GM23338 (cell line): ENCODE measurements around the gene KCNJ6.

Experiments
- CREB1 ChIP-seq: fragments of 250-450 bp; sonication (Bioruptor Pico); IDR thresholded peaks from 2 replicates; pipeline ENCODE4 v1.5.0; 2020; ENCODE audit warnings: low read depth, mild to moderate bottlenecking, moderate library complexity
- CTCF ChIP-seq, 2 experiments: fragments of 200-600 bp in 1 of 2; sonication (generic) in 1 of 2; conservative IDR thresholded peaks; 2 replicates each; pipeline versions ENCODE4 v1.5.1 to v1.6.1; 2016 to 2017; ENCODE audit warnings: antibody characterized with exemption in 2 of 2, low read depth in 2 of 2, mild to moderate bottlenecking in 2 of 2, moderate library complexity in 1 of 2
- EZH2 ChIP-seq: fragments of 200-600 bp; sonication (generic); IDR thresholded peaks from one replicate; pipeline ENCODE4 v1.8.0; 2017; ENCODE audit warnings: antibody characterized with exemption, mild to moderate bottlenecking, low read depth; ENCODE audit not compliant: unreplicated experiment
- EZH2phosphoT487 ChIP-seq: fragments of 200-600 bp; sonication (generic); IDR thresholded peaks from one replicate; pipeline ENCODE4 v1.8.1; 2018; ENCODE audit warnings: antibody characterized with exemption; ENCODE audit not compliant: unreplicated experiment
- JUNB ChIP-seq: IDR thresholded peaks from one replicate; pipeline ENCODE4 v1.6.1; 2016; ENCODE audit warnings: antibody characterized with exemption; ENCODE audit not compliant: unreplicated experiment
- POLR2AphosphoS5 ChIP-seq: IDR thresholded peaks from 2 replicates; pipeline ENCODE4 v1.6.1; 2016; ENCODE audit warnings: antibody characterized with exemption, low read depth
- STAT1 ChIP-seq: IDR thresholded peaks from one replicate; pipeline ENCODE4 v1.6.1; 2016; ENCODE audit warnings: antibody characterized with exemption; ENCODE audit not compliant: unreplicated experiment
- ZNF114 ChIP-seq: fragments of 250-450 bp; sonication (Bioruptor Pico); IDR thresholded peaks from 2 replicates; pipeline ENCODE4 v1.5.0; 2020; ENCODE audit warnings: mild to moderate bottlenecking, moderate library complexity
- ZNF331 ChIP-seq: fragments of 250-450 bp; sonication (Bioruptor Pico); IDR thresholded peaks from 2 replicates; pipeline ENCODE4 v1.5.0; 2020; ENCODE audit warnings: low read depth, mild to moderate bottlenecking, moderate library complexity
- TF ChIP-seq, protein P1 (sequence below): IDR thresholded peaks from one replicate; pipeline ENCODE4 v1.6.1; 2018; ENCODE audit warnings: antibody characterized with exemption; ENCODE audit not compliant: unreplicated experiment

GRCh38 chr21:37622755-37623154, 293.5 kb downstream of the KCNJ6 start:
- TF ChIP-seq EZH2 (no peak), CTCF (conservative IDR thresholded peaks at IDR 0.05; ENCODE audit: low read depth in 2 of 2) (no peak), EZH2phosphoT487 (no peak), POLR2AphosphoS5 (no peak), ZNF331 (CRISPR knock-in tag) (no peak), JUNB (no peak), STAT1 (no peak), CREB1 (CRISPR knock-in tag) (no peak), ZNF114 (CRISPR knock-in tag) (no peak)
- TF ChIP-seq, protein P1, sequence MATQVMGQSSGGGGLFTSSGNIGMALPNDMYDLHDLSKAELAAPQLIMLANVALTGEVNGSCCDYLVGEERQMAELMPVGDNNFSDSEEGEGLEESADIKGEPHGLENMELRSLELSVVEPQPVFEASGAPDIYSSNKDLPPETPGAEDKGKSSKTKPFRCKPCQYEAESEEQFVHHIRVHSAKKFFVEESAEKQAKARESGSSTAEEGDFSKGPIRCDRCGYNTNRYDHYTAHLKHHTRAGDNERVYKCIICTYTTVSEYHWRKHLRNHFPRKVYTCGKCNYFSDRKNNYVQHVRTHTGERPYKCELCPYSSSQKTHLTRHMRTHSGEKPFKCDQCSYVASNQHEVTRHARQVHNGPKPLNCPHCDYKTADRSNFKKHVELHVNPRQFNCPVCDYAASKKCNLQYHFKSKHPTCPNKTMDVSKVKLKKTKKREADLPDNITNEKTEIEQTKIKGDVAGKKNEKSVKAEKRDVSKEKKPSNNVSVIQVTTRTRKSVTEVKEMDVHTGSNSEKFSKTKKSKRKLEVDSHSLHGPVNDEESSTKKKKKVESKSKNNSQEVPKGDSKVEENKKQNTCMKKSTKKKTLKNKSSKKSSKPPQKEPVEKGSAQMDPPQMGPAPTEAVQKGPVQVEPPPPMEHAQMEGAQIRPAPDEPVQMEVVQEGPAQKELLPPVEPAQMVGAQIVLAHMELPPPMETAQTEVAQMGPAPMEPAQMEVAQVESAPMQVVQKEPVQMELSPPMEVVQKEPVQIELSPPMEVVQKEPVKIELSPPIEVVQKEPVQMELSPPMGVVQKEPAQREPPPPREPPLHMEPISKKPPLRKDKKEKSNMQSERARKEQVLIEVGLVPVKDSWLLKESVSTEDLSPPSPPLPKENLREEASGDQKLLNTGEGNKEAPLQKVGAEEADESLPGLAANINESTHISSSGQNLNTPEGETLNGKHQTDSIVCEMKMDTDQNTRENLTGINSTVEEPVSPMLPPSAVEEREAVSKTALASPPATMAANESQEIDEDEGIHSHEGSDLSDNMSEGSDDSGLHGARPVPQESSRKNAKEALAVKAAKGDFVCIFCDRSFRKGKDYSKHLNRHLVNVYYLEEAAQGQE, result no peak
